HTR-8/SVneo (cell line): Measurements from ENCODE around the gene CIPC.

ENCODE experiments used
- DNase-seq: peaks from one replicate; pipeline ENCODE4 v3.0.0; 2011; ENCODE audit warnings: low spot score, mixed read lengths; ENCODE audit not compliant: insufficient read length
- FAIRE-seq: peaks from 2 replicates; lab custom pipeline; 2011; peaks lifted over from hg19 to GRCh38; lab: Jason Lieb, UNC

Gene CIPC

GRCh38 chr14:77068517-77069200 lies 29.4 kb upstream of the CIPC start:
- no peak for FAIRE-seq
- DNase-seq: no peak

DNA sequence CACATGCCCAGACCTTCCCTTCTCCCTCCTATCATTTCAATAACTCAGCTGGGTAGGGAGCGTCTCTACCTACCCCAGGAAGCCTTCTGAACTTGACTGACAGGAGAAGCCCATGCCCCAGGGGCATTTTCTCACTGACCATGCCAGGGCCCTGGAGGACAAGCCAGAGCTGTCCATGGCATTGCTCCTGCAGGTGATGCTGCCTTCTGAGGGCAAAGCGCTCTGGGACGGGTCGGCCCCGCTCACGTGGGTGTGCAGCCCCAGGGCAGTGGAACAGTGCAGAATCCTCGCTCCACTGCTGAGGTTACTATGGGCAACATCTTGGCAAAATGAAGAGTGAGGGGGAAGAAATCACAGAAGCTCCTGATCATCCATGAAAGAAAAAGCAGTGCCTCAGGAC lies 28.5 kb upstream of the CIPC start:
- FAIRE-seq (no peak), DNase-seq (no peak)

DNA sequence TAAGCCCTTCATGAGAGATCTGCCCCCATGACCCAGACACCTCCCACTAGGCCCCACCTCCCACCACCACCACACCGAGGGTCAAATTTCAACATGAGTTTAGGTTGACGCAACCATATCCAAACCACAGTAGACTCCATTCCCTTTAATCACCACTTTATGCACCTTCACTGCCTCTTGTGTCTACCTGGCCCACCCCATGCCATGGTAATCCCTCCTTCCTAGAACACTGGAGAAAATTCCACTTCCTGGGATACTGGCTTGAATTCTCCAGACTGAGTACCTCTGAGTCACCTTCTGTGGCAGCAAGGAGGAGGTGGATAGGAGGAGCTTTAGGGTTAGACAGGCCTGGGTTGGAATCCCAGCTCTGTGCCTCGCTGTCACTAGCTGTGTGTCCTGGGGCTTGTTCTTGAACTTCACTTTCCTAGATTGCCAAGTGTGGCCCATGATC lies 26.1 kb upstream of the CIPC start:
- DNase-seq: no peak

GRCh38 chr14:77074969-77075368 lies 23.1 kb upstream of the CIPC start:
- DNase-seq (no peak), FAIRE-seq (no peak)

More for the DNA sequence above, 26.1 kb upstream of the CIPC start:
- peak; percentile 91 for FAIRE-seq

- FAIRE-seq (peak; percentile 33), DNase-seq (no peak)
Measured at GRCh38 chr14:77076113-77076631, 21.9 kb upstream of the CIPC start.

- FAIRE-seq: no peak
- no peak for DNase-seq
Measured at GRCh38 chr14:77077040-77077439, 21.0 kb upstream of the CIPC start.

GRCh38 chr14:77082356-77082755 lies 15.7 kb upstream of the CIPC start:
- FAIRE-seq: peak; percentile 28

DNA sequence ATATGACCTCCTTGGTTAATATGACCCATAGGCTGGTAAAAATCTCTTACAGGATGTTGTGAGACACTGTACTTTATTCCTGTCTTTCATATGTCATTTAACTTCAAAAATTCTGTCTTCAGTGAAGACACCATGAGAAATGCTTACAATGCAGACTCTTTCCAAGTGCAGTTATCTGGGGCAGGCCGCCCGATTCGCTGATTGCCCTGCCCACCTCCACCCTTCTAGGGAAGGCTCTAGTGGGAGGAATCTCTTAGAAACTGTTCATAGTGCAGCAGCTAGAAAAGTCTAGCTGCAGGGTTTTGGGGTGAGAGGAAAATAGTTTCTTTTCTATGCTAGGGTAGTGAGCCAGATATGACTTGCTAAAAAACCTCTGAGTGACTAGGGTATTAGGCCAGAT lies 15.0 kb upstream of the CIPC start:
- no peak for FAIRE-seq
- DNase-seq: no peak

More at GRCh38 chr14:77082356-77082755, 15.7 kb upstream of the CIPC start:
- no peak for DNase-seq

DNA sequence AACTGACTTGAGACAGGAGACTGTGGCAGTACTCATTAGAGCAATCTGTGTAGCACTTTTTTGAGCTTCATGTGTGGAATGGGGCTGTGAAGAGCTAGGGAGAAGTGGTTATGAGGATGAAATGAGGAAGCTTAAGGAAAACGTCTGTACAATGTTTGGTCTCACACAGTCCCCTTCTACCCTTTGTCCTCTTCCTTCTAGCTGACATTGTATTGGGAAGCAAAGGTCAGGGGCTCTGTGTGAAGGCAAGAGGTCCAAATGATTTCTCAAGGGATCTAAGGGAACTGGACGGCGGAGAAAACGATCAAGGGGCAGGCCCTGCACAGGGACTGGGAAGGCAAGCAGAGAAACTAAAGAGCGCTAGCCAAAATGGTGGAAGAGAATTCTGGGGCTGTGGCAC lies 13.1 kb upstream of the CIPC start:
- no peak for DNase-seq
- peak; percentile 58 for FAIRE-seq

- DNase-seq (no peak), FAIRE-seq (no peak)
Measured at GRCh38 chr14:77085538-77085937, 12.5 kb upstream of the CIPC start.

DNA sequence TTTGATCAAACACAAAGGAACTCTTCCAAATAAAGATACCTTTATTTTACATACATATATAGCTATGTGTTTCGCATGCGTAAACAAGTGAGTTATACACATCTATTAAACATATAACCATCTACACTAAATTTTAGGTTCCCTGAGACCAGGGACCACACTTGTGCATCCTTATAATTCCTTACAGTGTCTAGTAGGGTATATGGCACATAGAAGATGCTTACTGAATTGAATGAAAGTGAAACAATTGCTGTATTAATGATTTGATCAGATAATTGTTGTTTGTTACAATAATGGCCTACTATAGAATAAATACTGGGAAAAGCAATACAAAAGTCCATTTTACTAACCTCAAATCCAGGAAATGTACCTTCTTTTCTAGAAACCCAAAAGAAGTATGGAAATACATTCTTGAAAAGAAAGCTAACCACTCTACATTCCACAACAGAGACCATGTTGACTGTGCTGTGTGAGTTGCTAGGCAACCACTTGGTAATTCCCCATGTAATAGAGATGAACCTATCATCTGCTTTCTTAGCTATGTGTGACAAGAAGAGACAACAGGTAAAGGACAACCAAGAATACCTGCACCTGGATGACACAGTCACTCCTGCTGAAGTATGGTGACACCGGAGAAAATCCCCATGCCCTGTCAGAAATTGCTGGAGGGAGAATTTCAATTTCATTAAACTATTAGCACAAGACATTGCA lies 11.9 kb upstream of the CIPC start:
- FAIRE-seq: peak; percentile 31
- no peak for DNase-seq

GRCh38 chr14:77086951-77087350 lies 11.1 kb upstream of the CIPC start:
- FAIRE-seq: no peak
- DNase-seq: no peak

DNA sequence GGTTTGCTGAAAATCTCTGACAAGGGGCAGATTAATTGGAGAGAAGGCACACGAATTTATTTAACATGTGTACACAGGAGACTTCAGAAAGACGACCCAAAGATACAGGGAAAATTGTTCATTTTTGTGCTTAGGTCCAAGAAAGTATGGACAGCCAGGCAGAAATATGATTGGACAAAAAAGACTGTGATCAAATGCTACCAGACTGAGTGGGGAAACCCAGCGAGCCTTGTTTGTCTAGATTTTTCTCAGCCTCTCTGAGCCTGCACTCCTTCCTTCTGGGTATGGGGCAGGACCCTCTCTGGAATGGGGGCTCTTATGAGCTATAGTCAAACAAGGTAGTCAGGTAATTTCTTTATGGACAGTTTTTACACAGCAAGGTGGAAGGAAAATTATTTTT lies 10.4 kb upstream of the CIPC start:
- FAIRE-seq (no peak), DNase-seq (no peak)

DNA sequence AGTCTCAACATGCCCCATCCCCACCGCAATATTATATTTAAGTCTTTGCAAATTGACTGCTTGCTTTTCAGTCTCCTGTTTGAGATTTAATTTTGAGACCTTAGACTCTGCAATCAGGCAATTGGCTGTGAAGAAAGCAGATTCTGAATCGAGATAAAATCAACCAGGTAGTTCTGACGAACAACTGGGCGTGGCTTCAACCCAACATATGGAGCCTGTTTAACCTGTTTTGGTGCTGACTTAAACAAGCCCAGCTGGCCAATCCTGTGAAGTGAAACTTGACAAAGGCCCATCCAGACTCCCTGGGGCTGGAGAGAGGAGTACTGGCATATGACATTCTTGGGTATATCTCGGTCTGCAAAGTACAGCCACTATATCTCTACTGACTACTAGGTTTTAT lies 9.8 kb upstream of the CIPC start:
- FAIRE-seq (no peak), DNase-seq (no peak)

GRCh38 chr14:77088645-77089044 lies 9.4 kb upstream of the CIPC start:
- FAIRE-seq (no peak), DNase-seq (no peak)

DNA sequence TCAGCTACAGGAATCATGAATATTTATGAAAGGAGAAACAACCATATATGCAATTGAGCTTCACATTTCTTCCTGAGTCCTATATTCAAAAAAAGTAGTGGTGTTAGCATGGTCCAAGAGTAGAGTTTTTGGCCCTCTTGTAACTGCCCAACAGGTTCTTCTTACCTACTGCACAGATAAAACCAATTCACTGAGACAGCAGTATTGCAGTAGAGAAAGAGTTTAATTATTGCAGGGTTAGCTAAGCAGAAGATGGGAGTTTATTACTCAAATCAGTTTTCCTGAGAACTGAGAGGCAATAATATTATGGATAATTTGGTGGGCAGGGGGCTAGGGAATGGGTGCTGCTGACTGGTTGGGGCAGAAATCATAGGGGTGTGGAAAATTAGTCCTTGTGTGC lies 6.5 kb upstream of the CIPC start:
- DNase-seq (no peak), FAIRE-seq (no peak)

GRCh38 chr14:77092676-77093075 lies 5.4 kb upstream of the CIPC start:
- FAIRE-seq (no peak), DNase-seq (no peak)

- FAIRE-seq (peak; percentile 13), DNase-seq (peak; percentile 85)
Measured at GRCh38 chr14:77094672-77095284, 3.3 kb upstream of the CIPC start.

DNA sequence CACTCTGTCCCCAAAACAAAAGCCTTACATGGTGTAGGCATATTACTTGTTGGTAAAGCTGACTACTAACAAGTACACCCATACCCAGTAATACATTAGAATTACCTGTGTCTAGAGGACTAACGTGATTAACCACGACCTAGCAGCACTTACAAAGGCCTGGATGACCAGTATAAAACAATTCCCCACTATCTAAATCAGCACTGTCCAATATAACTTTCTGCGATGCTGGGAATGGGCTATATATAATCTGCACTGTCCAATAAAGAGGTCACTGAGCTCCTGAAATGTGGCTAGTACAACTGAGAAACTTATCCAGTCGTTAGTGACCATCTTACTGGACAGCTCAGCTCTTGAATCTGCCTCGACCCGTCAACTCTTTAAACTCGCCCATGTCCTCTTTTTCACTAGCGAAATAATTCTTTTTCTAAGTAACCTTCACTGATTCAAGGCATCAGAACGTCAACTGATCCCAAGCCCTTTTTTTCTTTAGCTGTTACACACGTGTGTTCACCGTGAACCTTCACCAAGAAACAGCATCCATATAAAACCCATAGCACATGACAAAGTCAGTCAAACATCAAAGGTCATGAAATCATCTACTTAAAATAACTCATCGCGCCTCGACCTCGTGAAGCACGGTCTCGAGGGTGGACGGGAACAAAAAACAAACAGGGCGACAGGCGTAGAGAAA lies 905 bp upstream of the CIPC start:
- FAIRE-seq (peak; percentile 16), DNase-seq (peak; percentile 11)

GRCh38 chr14:77098529-77099353 lies 683 bp downstream of the CIPC start:
- peak; percentile 58 for FAIRE-seq

More at GRCh38 chr14:77098529-77099353, 683 bp downstream of the CIPC start:
- peak; percentile 37 for DNase-seq
